ENCODE measurements around the gene IQGAP2.
"Not testable (repeated sequence)": the region's sequence is repeated elsewhere in the genome, so short reads cannot be mapped to it uniquely, and the experiment has no call there.

The IQGAP2 gene

GRCh38 chr5:76500633-76501393 is 97.7 kb downstream of the IQGAP2 start:
- DNase-seq (ENCODE audit: low spot score) = no peak

GRCh38 chr5:76503929-76504328 is 100.8 kb downstream of the IQGAP2 start:
- DNase-seq (ENCODE audit: low spot score) = no peak

- no peak for DNase-seq (ENCODE audit: low spot score)
Observed at GRCh38 chr5:76504901-76505564, 101.9 kb downstream of the IQGAP2 start.

GRCh38 chr5:76513476-76513875 is 110.4 kb downstream of the IQGAP2 start:
- DNase-seq (ENCODE audit: low spot score) = no peak

- no peak for DNase-seq (ENCODE audit: low spot score)
Observed at GRCh38 chr5:76514292-76514691, 111.2 kb downstream of the IQGAP2 start.

- DNase-seq (ENCODE audit: low spot score) = no peak
Observed at GRCh38 chr5:76514713-76515112, 111.6 kb downstream of the IQGAP2 start.

GRCh38 chr5:76517334-76517733 is 114.2 kb downstream of the IQGAP2 start:
- no peak for DNase-seq (ENCODE audit: low spot score)

- not testable (repeated sequence) for DNase-seq (ENCODE audit: low spot score)
Observed at GRCh38 chr5:76518246-76518645, 115.2 kb downstream of the IQGAP2 start.

- DNase-seq (ENCODE audit: low spot score) = no peak
Observed at GRCh38 chr5:76521240-76521758, 118.2 kb downstream of the IQGAP2 start.

GRCh38 chr5:76522103-76522935 is 119.2 kb downstream of the IQGAP2 start:
- no peak for DNase-seq (ENCODE audit: low spot score)

- DNase-seq (ENCODE audit: low spot score) = no peak
Observed at GRCh38 chr5:76524101-76524835, 121.2 kb downstream of the IQGAP2 start.

- no peak for DNase-seq (ENCODE audit: low spot score)
Observed at GRCh38 chr5:76524868-76525267, 121.8 kb downstream of the IQGAP2 start.

- no peak for DNase-seq (ENCODE audit: low spot score)
Observed at GRCh38 chr5:76525956-76526355, 122.9 kb downstream of the IQGAP2 start.

- peak; percentile 20 for DNase-seq (ENCODE audit: low spot score)
Observed at GRCh38 chr5:76526950-76527583, 124.0 kb downstream of the IQGAP2 start.

GRCh38 chr5:76527685-76528161 is 124.6 kb downstream of the IQGAP2 start:
- peak; percentile 38 for DNase-seq (ENCODE audit: low spot score)

GRCh38 chr5:76528547-76529331 is 125.7 kb downstream of the IQGAP2 start:
- DNase-seq (ENCODE audit: low spot score) = no peak

GRCh38 chr5:76529464-76530344 is 126.6 kb downstream of the IQGAP2 start:
- no peak for DNase-seq (ENCODE audit: low spot score)

- DNase-seq (ENCODE audit: low spot score) = no peak
Observed at GRCh38 chr5:76532052-76532451, 129.0 kb downstream of the IQGAP2 start.

GRCh38 chr5:76532973-76533372 is 129.9 kb downstream of the IQGAP2 start:
- no peak for DNase-seq (ENCODE audit: low spot score)

Data from hematopoietic multipotent progenitor cell treated with erythropoietin and hydrocortisone succinate and interleukin-3 and kit ligand, for 17 days (in vitro differentiated cells).